ENCODE results near the gene ABHD17B. TPM values are rescaled to one million over a fixed set of nuclear protein-coding genes. Genes with fewer than 3 reads are reported as not detected.
A peak's percentile ranks its signal among the peaks of the same experiment; 100 is the strongest.
"Not testable (repeated sequence)": the region's sequence is repeated elsewhere in the genome, so short reads cannot be mapped to it uniquely, and the experiment has no call there.

ABHD17B gene
- total RNA-seq, 8 experiments from 2014 or later, result 8.2 to 34.0 (median 21.1) TPM

GRCh38 chr9:71904076-71904475 lies 6.9 kb downstream of the ABHD17B start:
- in situ Hi-C loops (cut with MboI; ENCODE audit: low pct_unique_long_range_greater_than_20kb in 2 of 9, low sequenced_read_pairs in 9 of 9, unreplicated experiment in 9 of 9), result no loop called here
- no peak for ATAC-seq (replicated peaks in 6 of 8)
- 33 to 94% (median 65%) methylated on average over 1 to 2 of the region's 2 CpGs; no CpG with 5 or more reads in 4 of the 10 experiments for WGBS, 10 experiments
- H3K4me3 ChIP-seq, result no peak overlapping the region
- no peak overlapping the region for H3K27ac ChIP-seq
- peaks cover 10 to 12% of the 10 kb centered on the region in 2 donors for H3K4me1 ChIP-seq (replicated peaks in 1 of 2)

- ATAC-seq (replicated peaks in 6 of 8), result no peak
- Histone ChIP-seq H3K4me3 (no peak overlapping the region), H3K4me1 (replicated peaks in 1 of 2) (peaks cover 0 to 3% of the 10 kb centered on the region in 2 donors), H3K27ac (no peak overlapping the region)
- in situ Hi-C loops (cut with MboI; ENCODE audit: low pct_unique_long_range_greater_than_20kb in 2 of 9, low sequenced_read_pairs in 9 of 9, unreplicated experiment in 9 of 9), result no loop called here
- WGBS, 10 experiments, result 49 to 78% (median 67%) methylated on average over 2 to 6 of the region's 6 CpGs
Measured at GRCh38 chr9:71901695-71902597, 9.0 kb downstream of the ABHD17B start.

DNA sequence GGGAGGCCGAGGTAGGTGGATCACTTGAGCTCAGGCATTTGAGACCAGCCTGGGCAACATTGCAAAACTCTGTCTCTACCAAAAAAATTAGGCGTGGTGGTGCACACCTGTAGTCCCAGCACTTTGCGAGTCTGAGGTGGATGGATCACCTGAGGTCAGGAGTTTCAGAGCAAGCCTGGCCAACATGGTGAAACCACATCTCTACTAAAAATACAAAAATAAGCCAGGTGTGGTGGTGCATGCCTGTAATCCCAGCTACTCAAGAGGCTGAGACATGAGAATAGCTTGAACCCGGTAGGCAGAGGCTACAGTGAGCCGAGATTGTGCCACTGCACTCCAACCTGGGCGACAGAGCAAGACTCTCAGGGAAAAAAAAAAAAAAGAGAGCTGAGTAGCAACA lies 12.2 kb downstream of the ABHD17B start:
- in situ Hi-C loops (cut with MboI; ENCODE audit: low pct_unique_long_range_greater_than_20kb in 2 of 9, low sequenced_read_pairs in 9 of 9, unreplicated experiment in 9 of 9); H3K27ac ChIP-seq; ATAC-seq (replicated peaks in 6 of 8); H3K4me3 ChIP-seq; H3K4me1 ChIP-seq (replicated peaks in 1 of 2): not testable (repeated sequence)
- whole genome bisulfite sequencing, 10 experiments, result 92 to 100% (median 100%) methylated on average over 2 to 5 of the region's 6 CpGs; no CpG with 5 or more reads in 3 of the 10 experiments

- Histone ChIP-seq H3K4me3 (no peak overlapping the region), H3K27ac (no peak overlapping the region), H3K4me1 (replicated peaks in 1 of 2) (peaks cover 0 to 2% of the 10 kb centered on the region in 2 donors)
- in situ Hi-C loops (cut with MboI; ENCODE audit: low pct_unique_long_range_greater_than_20kb in 2 of 9, low sequenced_read_pairs in 9 of 9, unreplicated experiment in 9 of 9), result no loop called here
- 71 to 100% (median 100%) methylated on average over 1 of the region's 1 CpG; no CpG with 5 or more reads in 2 of the 10 experiments for WGBS, 10 experiments
- ATAC-seq (replicated peaks in 6 of 8), result no peak
Measured at GRCh38 chr9:71897577-71897976, 13.4 kb downstream of the ABHD17B start.

GRCh38 chr9:71896761-71897160 lies 14.2 kb downstream of the ABHD17B start:
- Histone ChIP-seq H3K27ac (no peak overlapping the region), H3K4me3 (no peak overlapping the region), H3K4me1 (replicated peaks in 1 of 2) (no peaks in the 10 kb centered on the region)
- in situ Hi-C loops (cut with MboI; ENCODE audit: low pct_unique_long_range_greater_than_20kb in 2 of 9, low sequenced_read_pairs in 9 of 9, unreplicated experiment in 9 of 9), result no loop called here
- ATAC-seq (replicated peaks in 6 of 8), result no peak

GRCh38 chr9:71895955-71896354 lies 15.0 kb downstream of the ABHD17B start:
- Histone ChIP-seq H3K4me3 (no peak overlapping the region), H3K4me1 (replicated peaks in 1 of 2) (no peaks in the 10 kb centered on the region), H3K27ac (no peak overlapping the region)
- no peak for ATAC-seq (replicated peaks in 6 of 8)
- in situ Hi-C loops (cut with MboI; ENCODE audit: low pct_unique_long_range_greater_than_20kb in 2 of 9, low sequenced_read_pairs in 9 of 9, unreplicated experiment in 9 of 9), result no loop called here

DNA sequence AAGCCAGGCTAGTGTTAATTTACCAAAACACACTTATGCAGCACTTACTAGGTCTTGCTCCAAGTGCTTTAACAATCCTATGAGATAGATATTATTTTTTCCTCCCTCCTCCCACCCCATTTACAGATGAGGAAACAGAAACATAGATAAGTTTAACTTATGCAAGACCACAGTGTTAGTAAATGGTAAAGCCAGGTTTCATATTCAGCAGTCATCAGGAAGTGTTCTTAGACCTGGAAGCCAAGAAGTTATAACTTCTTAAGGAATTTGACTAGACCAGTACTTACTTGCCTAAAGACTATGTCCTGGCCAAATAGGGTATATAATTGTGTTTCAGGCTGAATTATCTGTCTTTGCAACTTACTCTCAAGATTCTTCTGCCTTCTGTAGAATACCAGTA lies 15.9 kb downstream of the ABHD17B start:
- ATAC-seq (replicated peaks in 6 of 8), result no peak
- Histone ChIP-seq H3K27ac (no peak overlapping the region), H3K4me1 (replicated peaks in 1 of 2) (no peaks in the 10 kb centered on the region), H3K4me3 (no peak overlapping the region)
- in situ Hi-C loops (cut with MboI; ENCODE audit: low pct_unique_long_range_greater_than_20kb in 2 of 9, low sequenced_read_pairs in 9 of 9, unreplicated experiment in 9 of 9), result no loop called here

DNA sequence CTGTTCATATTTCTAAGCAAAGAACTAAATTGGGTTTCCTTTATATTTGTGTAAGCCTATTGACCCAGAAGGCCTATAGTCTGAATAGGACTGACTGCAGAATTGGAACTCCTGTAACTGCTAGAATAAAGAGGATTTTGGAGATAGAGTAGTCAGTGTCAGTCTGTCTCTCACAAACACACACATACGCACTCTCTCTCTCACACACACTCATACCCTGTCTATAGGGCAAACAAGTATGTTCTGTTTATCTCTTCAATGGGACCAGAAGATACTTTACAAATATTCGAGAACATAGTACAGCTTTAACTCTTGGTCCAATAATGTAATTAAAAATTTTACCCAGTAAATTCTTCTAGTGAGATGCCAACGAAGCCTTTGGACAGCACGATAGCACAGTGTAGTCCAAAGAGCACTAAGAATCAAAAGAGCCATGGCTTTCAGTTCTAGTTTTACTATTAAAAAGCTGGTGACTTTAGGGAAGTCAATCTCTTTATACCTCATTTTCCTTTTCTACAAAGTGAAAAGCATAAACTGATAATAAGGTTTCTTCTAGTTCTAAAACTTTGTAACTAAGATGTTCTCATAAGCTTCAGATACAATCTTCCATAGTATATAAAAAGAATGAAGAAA lies 19.3 kb downstream of the ABHD17B start:
- in situ Hi-C loops (cut with MboI; ENCODE audit: low pct_unique_long_range_greater_than_20kb in 2 of 9, low sequenced_read_pairs in 9 of 9, unreplicated experiment in 9 of 9), result no loop called here
- Histone ChIP-seq H3K27ac (no peak overlapping the region), H3K4me3 (no peak overlapping the region), H3K4me1 (replicated peaks in 1 of 2) (no peaks in the 10 kb centered on the region)
- no peak for ATAC-seq (replicated peaks in 6 of 8)
- 69 to 100% (median 88%) methylated on average over 1 to 4 of the region's 4 CpGs; no CpG with 5 or more reads in 1 of the 10 experiments for WGBS, 10 experiments

DNA sequence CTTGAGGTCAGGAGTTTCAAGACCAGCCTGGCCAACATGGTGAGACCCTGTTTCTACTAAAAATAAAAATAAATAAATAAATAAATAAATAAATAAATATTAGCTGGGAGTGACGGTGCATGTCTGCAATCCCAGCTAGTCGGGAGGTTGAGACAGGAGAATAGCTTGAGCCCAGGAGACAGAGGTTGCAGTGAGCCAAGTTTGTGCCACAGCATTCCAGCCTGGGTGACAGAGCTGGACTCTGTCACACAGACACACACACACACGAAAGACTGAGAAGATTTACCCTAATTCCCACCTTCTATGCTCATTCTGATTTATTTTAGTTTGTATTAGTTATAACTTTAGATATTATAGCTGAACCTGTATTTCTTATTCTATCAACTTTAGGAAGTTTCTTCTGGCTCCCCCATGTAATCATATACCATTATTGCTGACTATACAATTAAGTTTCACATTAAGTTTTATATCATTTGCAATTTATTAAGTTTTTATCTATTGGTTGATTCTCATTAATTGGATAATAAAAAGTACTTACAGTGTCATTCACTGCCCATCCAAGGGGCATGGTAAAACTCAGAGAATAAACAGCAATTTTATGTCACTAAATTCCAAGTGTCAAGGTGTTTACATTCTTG lies 20.8 kb downstream of the ABHD17B start:
- Histone ChIP-seq H3K4me1 (replicated peaks in 1 of 2) (no peaks in the 10 kb centered on the region), H3K4me3 (no peak overlapping the region), H3K27ac (no peak overlapping the region)
- WGBS, 10 experiments, result 83 to 100% (median 95%) methylated on average over 1 to 3 of the region's 3 CpGs; no CpG with 5 or more reads in 1 of the 10 experiments
- in situ Hi-C loops (cut with MboI; ENCODE audit: low pct_unique_long_range_greater_than_20kb in 2 of 9, low sequenced_read_pairs in 9 of 9, unreplicated experiment in 9 of 9), result no loop called here
- no peak for ATAC-seq (replicated peaks in 6 of 8)

DNA sequence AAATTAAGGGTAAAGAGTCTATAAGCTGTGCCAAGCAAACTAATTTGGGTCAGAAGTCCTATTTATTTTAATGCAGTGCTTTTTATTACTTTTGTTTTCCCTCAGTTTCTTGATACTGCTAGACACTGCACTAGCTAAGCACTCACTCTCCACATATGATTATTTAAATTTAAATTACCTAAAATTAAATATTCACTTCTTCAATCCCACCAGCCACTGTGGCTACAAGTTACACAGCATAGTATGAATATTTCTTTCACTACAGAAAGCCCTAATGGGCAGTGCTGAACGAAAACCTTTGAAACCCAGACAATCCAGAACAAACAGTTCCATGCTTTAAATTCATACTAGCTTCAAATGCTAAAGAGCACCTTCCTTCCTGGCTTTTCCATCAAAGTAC lies 23.6 kb downstream of the ABHD17B start:
- in situ Hi-C loops (cut with MboI; ENCODE audit: low pct_unique_long_range_greater_than_20kb in 2 of 9, low sequenced_read_pairs in 9 of 9, unreplicated experiment in 9 of 9), result no loop called here

GRCh38 chr9:71886541-71886940 lies 24.5 kb downstream of the ABHD17B start:
- ATAC-seq (replicated peaks in 6 of 8), result no peak
- Histone ChIP-seq H3K4me3 (no peak overlapping the region), H3K27ac (no peak overlapping the region), H3K4me1 (replicated peaks in 1 of 2) (no peaks in the 10 kb centered on the region)
- WGBS, 10 experiments, result 93 to 100% (median 96%) methylated on average over 1 to 9 of the region's 10 CpGs
- in situ Hi-C loops (cut with MboI; ENCODE audit: low pct_unique_long_range_greater_than_20kb in 2 of 9, low sequenced_read_pairs in 9 of 9, unreplicated experiment in 9 of 9), result no loop called here

More for the DNA sequence above, 23.6 kb downstream of the ABHD17B start:
- no peaks in the 10 kb centered on the region for H3K4me1 ChIP-seq (replicated peaks in 1 of 2)
- ATAC-seq (replicated peaks in 6 of 8), result peak in 3 of 8 experiments; percentile 42 to 95 (median 44)
- whole genome bisulfite sequencing, 10 experiments, result 13 to 82% (median 49%) methylated on average over 1 of the region's 1 CpG; no CpG with 5 or more reads in 4 of the 10 experiments
- H3K4me3 ChIP-seq, result no peak overlapping the region
- no peak overlapping the region for H3K27ac ChIP-seq

GRCh38 chr9:71886015-71886414 lies 25.0 kb downstream of the ABHD17B start:
- no peak overlapping the region for H3K4me3 ChIP-seq
- ATAC-seq (replicated peaks in 6 of 8), result no peak
- H3K27ac ChIP-seq, result no peak overlapping the region
- no peaks in the 10 kb centered on the region for H3K4me1 ChIP-seq (replicated peaks in 1 of 2)
- in situ Hi-C loops (cut with MboI; ENCODE audit: low pct_unique_long_range_greater_than_20kb in 2 of 9, low sequenced_read_pairs in 9 of 9, unreplicated experiment in 9 of 9), result no loop called here
- WGBS, 10 experiments, result 50 to 100% (median 100%) methylated on average over 1 of the region's 1 CpG; no CpG with 5 or more reads in 6 of the 10 experiments

- Histone ChIP-seq H3K4me1 (replicated peaks in 1 of 2) (no peaks in the 10 kb centered on the region), H3K4me3 (no peak overlapping the region), H3K27ac (no peak overlapping the region)
- in situ Hi-C loops (cut with MboI; ENCODE audit: low pct_unique_long_range_greater_than_20kb in 2 of 9, low sequenced_read_pairs in 9 of 9, unreplicated experiment in 9 of 9), result no loop called here
- 42 to 100% (median 89%) methylated on average over 2 of the region's 2 CpGs; no CpG with 5 or more reads in 1 of the 10 experiments for WGBS, 10 experiments
- no peak for ATAC-seq (replicated peaks in 6 of 8)
Measured at GRCh38 chr9:71885467-71885866, 25.5 kb downstream of the ABHD17B start.

All from motor neuron (in vitro differentiated cells).